A549 (cell line): ENCODE results near the gene ASAP2. TPM values are rescaled to one million over a fixed set of nuclear protein-coding genes. Genes with fewer than 3 reads are reported as not detected.

Experiments used
- ATAC-seq, 2 experiments: fragments of 200-7000 bp in 1 of 2; fragments of >200 bp in 1 of 2; cut with Nextera tagmentation in 1 of 2; cut with Tn5 transposase in 1 of 2; 3 replicates each; pipeline versions ENCODE4 v1.8.0 to v1.9.1; 2018 to 2020; ENCODE audit warnings: mild to moderate bottlenecking in 1 of 2, moderate library complexity in 1 of 2
- CTCF ChIA-PET: fragments of 300-600 bp; sonication (Branson Sonifier 250); formaldehyde crosslinking; extraction: SDS; loops from one replicate; lab custom pipeline; 2021; ENCODE audit warnings: antibody characterized with exemption, inconsistent platforms; lab: Yijun Ruan, JAX
- POLR2A ChIA-PET: fragments of 350-600 bp; formaldehyde crosslinking; extraction: SDS; loops from one replicate; lab custom pipeline; 2021; ENCODE audit warnings: antibody characterized with exemption, inconsistent platforms; lab: Yijun Ruan, JAX
- DNase-seq, 2 experiments: peaks; one replicate each; pipeline versions ENCODE4 v3.0.0 to v3.0.0-alpha.2; 2011 to 2016; ENCODE audit warnings: low read depth in 1 of 2, low spot score in 1 of 2
- FAIRE-seq: peaks from 2 replicates; lab custom pipeline; 2011; peaks lifted over from hg19 to GRCh38; lab: Jason Lieb, UNC
- H3K27ac ChIP-seq, 2 experiments: fragments of >200 bp; sonication (Bioruptor Twin); formaldehyde crosslinking; 3 replicates each; pipeline ENCODE4 v1.5.1; 2016 to 2017
- H3K4me1 ChIP-seq: fragments of >200 bp; sonication (Bioruptor Twin); formaldehyde crosslinking; 3 replicates; pipeline ENCODE4 v1.6.1; 2016
- H3K4me2 ChIP-seq: fragments of >200 bp; sonication (Bioruptor Twin); formaldehyde crosslinking; 3 replicates; pipeline ENCODE4 v1.6.1; 2016
- H3K4me3 ChIP-seq: fragments of >200 bp; sonication (Bioruptor Twin); formaldehyde crosslinking; 3 replicates; pipeline ENCODE4 v1.5.1; 2016
- H3K9me3 ChIP-seq: fragments of >200 bp; sonication (Bioruptor Twin); formaldehyde crosslinking; 3 replicates; pipeline ENCODE4 v1.6.1; 2016
- BHLHE40 ChIP-seq: IDR thresholded peaks from 2 replicates; pipeline ENCODE4 v1.6.1; 2012; ENCODE audit warnings: low read depth, low read length, inconsistent platforms
- CBX8 ChIP-seq: fragments of 200-600 bp; sonication (generic); IDR thresholded peaks from 2 replicates; pipeline ENCODE4 v1.6.1; 2016
- CEBPB ChIP-seq, 2 experiments: fragments of >200 bp in 1 of 2; sonication (Bioruptor Twin) in 1 of 2; formaldehyde crosslinking in 1 of 2; IDR thresholded peaks; 2 replicates each; pipeline ENCODE4 v1.6.1; 2012 to 2016
- EHF ChIP-seq: fragments of 250-450 bp; sonication (Bioruptor Pico); IDR thresholded peaks from 2 replicates; pipeline ENCODE4 v1.5.0; 2020; ENCODE audit warnings: mild to moderate bottlenecking
- EP300 ChIP-seq, 2 experiments: fragments of >200 bp; sonication (Bioruptor Twin); formaldehyde crosslinking; IDR thresholded peaks; 2 replicates in 1 of 2; 3 replicates in 1 of 2; pipeline ENCODE4 v1.6.1; 2016 to 2017
- HDAC2 ChIP-seq: fragments of 200-600 bp; sonication (generic); IDR thresholded peaks from 2 replicates; pipeline ENCODE4 v1.6.1; 2016
- HES2 ChIP-seq: fragments of >200 bp; sonication (Bioruptor Twin); formaldehyde crosslinking; IDR thresholded peaks from 2 replicates; pipeline ENCODE4 v1.6.1; 2016
- HMGXB4 ChIP-seq: fragments of 250-450 bp; sonication (Bioruptor Pico); IDR thresholded peaks from 2 replicates; pipeline ENCODE4 v1.5.0; 2021; ENCODE audit warnings: mild to moderate bottlenecking, moderate library complexity, borderline replicate concordance
- HOXA7 ChIP-seq: fragments of 250-450 bp; sonication (Bioruptor Pico); IDR thresholded peaks from 2 replicates; pipeline ENCODE4 v1.5.0; 2020; ENCODE audit warnings: mild to moderate bottlenecking, moderate library complexity
- HOXB13 ChIP-seq: fragments of 250-450 bp; sonication (Bioruptor Pico); IDR thresholded peaks from 2 replicates; pipeline ENCODE4 v1.5.0; 2020; ENCODE audit warnings: low read depth, mild to moderate bottlenecking, moderate library complexity
- MAZ ChIP-seq: fragments of 150-350 bp; IDR thresholded peaks from 2 replicates; pipeline ENCODE4 v1.6.1; 2014; ENCODE audit warnings: antibody characterized with exemption, low read depth, low read length, borderline replicate concordance
- MYC ChIP-seq: IDR thresholded peaks from 2 replicates; pipeline ENCODE4 v1.6.1; 2012; ENCODE audit warnings: mild to moderate bottlenecking, inconsistent platforms, low read length, improper control_type of control experiment, borderline replicate concordance
- POLR2A ChIP-seq: IDR thresholded peaks from 2 replicates; pipeline ENCODE4 v1.6.1; 2012; ENCODE audit warnings: mild to moderate bottlenecking, low read length
- POLR2AphosphoS2 ChIP-seq: conservative IDR thresholded peaks from 2 replicates; pipeline ENCODE4 v1.6.1; 2012; ENCODE audit warnings: low read length, improper control_type of control experiment, inconsistent platforms
- RAD21 ChIP-seq, 2 experiments: fragments of >200 bp in 1 of 2; sonication (Bioruptor Twin) in 1 of 2; formaldehyde crosslinking in 1 of 2; IDR thresholded peaks in 1 of 2; conservative IDR thresholded peaks in 1 of 2; 2 replicates in 1 of 2; 3 replicates in 1 of 2; pipeline ENCODE4 v1.6.1; 2012 to 2018; ENCODE audit warnings: inconsistent platforms in 1 of 2
- REST ChIP-seq: fragments of 200-600 bp; sonication (generic); IDR thresholded peaks from 2 replicates; pipeline ENCODE4 v1.6.1; 2016; ENCODE audit warnings: antibody characterized with exemption, mild to moderate bottlenecking, moderate library complexity
- RFX5 ChIP-seq: fragments of 450-650 bp; IDR thresholded peaks from 2 replicates; pipeline ENCODE4 v1.7.1; 2014; ENCODE audit warnings: antibody characterized with exemption, mild to moderate bottlenecking, moderate library complexity
- RNF2 ChIP-seq: fragments of 200-600 bp; sonication (generic); IDR thresholded peaks from 2 replicates; pipeline ENCODE4 v1.6.1; 2016; ENCODE audit warnings: low read depth, mild to moderate bottlenecking, antibody characterized with exemption, moderate library complexity, borderline replicate concordance
- SMC3 ChIP-seq: fragments of >200 bp; sonication (Bioruptor Twin); formaldehyde crosslinking; IDR thresholded peaks from 3 replicates; pipeline ENCODE4 v1.6.1; 2018; ENCODE audit warnings: inconsistent platforms
- ZC3H11A ChIP-seq: fragments of 450-650 bp; IDR thresholded peaks from 2 replicates; pipeline ENCODE4 v1.6.1; 2014; ENCODE audit warnings: antibody characterized with exemption, mild to moderate bottlenecking
- WGBS: methylation state at CpG from one replicate; pipeline ENCODE4 v1.1.6; 2017; ENCODE audit errors: missing lambda C conversion rate; 5-methylcytosine and 5-hydroxymethylcytosine counted together
- polyA plus RNA-seq, 4 experiments: library from polyadenylated mRNA; depleted of rRNA in 3 of 4; stranded (reverse); fragments of >200 nt; fragmentation: RNase III in 1 of 4; extraction: RNeasy Plus Mini Kit Qiagen cat#74134 plus additional on column Dnase treatment in 1 of 4; gene quantifications; 2 replicates in 3 of 4; 3 replicates in 1 of 4; pipeline ENCODE4 v1.2.3, GENCODE V29; 2011 to 2017

ASAP2 gene
- polyA plus RNA-seq, 2 of the 4 experiments (the other 2 are of a cell fraction), result 17.8 to 27.9 TPM

- ATAC-seq, result no peak
- TF ChIP-seq POLR2AphosphoS2 (no peak), BHLHE40 (no peak), CBX8 (no peak), POLR2A (no peak), EHF (no peak), HOXB13 (CRISPR knock-in tag) (no peak)
- TF ChIP-seq, all 56 proteins: peak for 0
- FAIRE-seq (no peak), DNase-seq (no peak)
- peaks cover 25% of the 10 kb centered on the region for H3K4me1 ChIP-seq
- no peak overlapping the region; a peak in 1 of 6 replicates for H3K27ac ChIP-seq
- H3K4me2 ChIP-seq, result no peak overlapping the region
- ChIA-PET CTCF (interaction anchor here (1.2 kb wide), 1 partner anchor 19 kb away, joined by 3 read pairs; no protein-coding TSS in a partner anchor), POLR2A (no interaction called here)
- 87% methylated on average over 16 of the region's 16 CpGs for WGBS
- no peak overlapping the region for H3K4me3 ChIP-seq
- no peaks in the 10 kb centered on the region for H3K9me3 ChIP-seq
Measured at GRCh38 chr2:9315280-9315847, 108.8 kb downstream of the ASAP2 start.

- DNase-seq, result no peak
- ATAC-seq, result no peak
- no peaks in the 10 kb centered on the region for H3K9me3 ChIP-seq
- CTCF ChIA-PET, result interaction anchor here (0.9 kb wide), 1 partner anchor 112 kb away, joined by 5 read pairs; no protein-coding TSS in a partner anchor
- 90% methylated on average over 6 of the region's 6 CpGs for WGBS
- TF ChIP-seq REST (no peak), POLR2A (no peak), CEBPB (IDR thresholded peaks at IDR 0.05) (no peak), EHF (no peak), RFX5 (no peak), RAD21 (conservative IDR thresholded peaks at IDR 0.05 in 1 of 2, IDR thresholded peaks at IDR 0.05 in 1 of 2) (no peak), HOXA7 (CRISPR knock-in tag) (no peak)
- no peak overlapping the region for H3K27ac ChIP-seq
- no peak overlapping the region for H3K4me2 ChIP-seq
- H3K4me1 ChIP-seq, result peaks cover 3% of the 10 kb centered on the region
- FAIRE-seq, result no peak
- H3K4me3 ChIP-seq, result no peak overlapping the region
- POLR2A ChIA-PET, result no interaction called here
Measured at GRCh38 chr2:9317559-9317958, 110.9 kb downstream of the ASAP2 start.

GRCh38 chr2:9318461-9319337, 112.1 kb downstream of the ASAP2 start:
- ChIA-PET CTCF (interaction anchor here (0.8 to 1.0 kb wide), 3 partner anchors 15 to 176 kb away, joined by 3 to 5 read pairs (median 5); no protein-coding TSS in a partner anchor), POLR2A (no interaction called here)
- Histone ChIP-seq H3K27ac (no peak overlapping the region), H3K4me1 (no peaks in the 10 kb centered on the region), H3K9me3 (no peaks in the 10 kb centered on the region), H3K4me2 (no peak overlapping the region), H3K4me3 (no peak overlapping the region)
- TF ChIP-seq SMC3, result no peak
- TF ChIP-seq ZC3H11A, result no peak
- TF ChIP-seq HES2, result no peak
- no peak for TF ChIP-seq HMGXB4 (CRISPR knock-in tag)
- TF ChIP-seq RNF2, result no peak
- no peak for TF ChIP-seq EP300 (IDR thresholded peaks at IDR 0.05)
- TF ChIP-seq HDAC2, result no peak
- TF ChIP-seq MAZ, result no peak
- no peak for TF ChIP-seq MYC
- ATAC-seq, result no peak; a peak in 2 of 6 replicates
- DNase-seq, result no peak
- no peak for FAIRE-seq
- WGBS, result 89% methylated on average over 29 of the region's 29 CpGs
